ENCODE results near the gene C1orf21. TPM values are rescaled to one million over a fixed set of nuclear protein-coding genes. Genes with fewer than 3 reads are reported as not detected.
A peak's percentile ranks its signal among the peaks of the same experiment; 100 is the strongest.

C1orf21 gene
- total RNA-seq, 2 donors from 2014 or later: 3.0 to 4.6 TPM

GRCh38 chr1:184389446-184389845 is 2.6 kb downstream of the C1orf21 start:
- H3K4me1 Mint-ChIP-seq (ENCODE audit: low read depth): peaks cover 20% of the 10 kb centered on the region
- ATAC-seq (replicated peaks in 1 of 2): no peak
- H3K9me3 Mint-ChIP-seq: no peaks in the 10 kb centered on the region
- peaks cover 0 to 3% of the 10 kb centered on the region in 2 donors for H3K36me3 Mint-ChIP-seq (ENCODE audit: insufficient read depth in 2 of 2)
- H3K4me3 Mint-ChIP-seq: no peak overlapping the region
- no peak overlapping the region for H3K27ac Mint-ChIP-seq
- H3K27me3 Mint-ChIP-seq (ENCODE audit: low read depth): peaks cover 56% of the 10 kb centered on the region
- DNase-seq: no peak

- ATAC-seq (replicated peaks in 1 of 2) (no peak), DNase-seq (no peak)
- H3K27ac Mint-ChIP-seq: no peak overlapping the region
- peaks cover 0 to 3% of the 10 kb centered on the region in 2 donors for H3K36me3 Mint-ChIP-seq (ENCODE audit: insufficient read depth in 2 of 2)
- H3K27me3 Mint-ChIP-seq (ENCODE audit: low read depth): peaks cover 41% of the 10 kb centered on the region
- H3K4me3 Mint-ChIP-seq: no peak overlapping the region
- peaks cover 15% of the 10 kb centered on the region for H3K4me1 Mint-ChIP-seq (ENCODE audit: low read depth)
- no peaks in the 10 kb centered on the region for H3K9me3 Mint-ChIP-seq
These were observed 4.1 kb downstream of the C1orf21 start for GRCh38 chr1:184390889-184391288.

GRCh38 chr1:184392067-184392466 is 5.2 kb downstream of the C1orf21 start:
- H3K36me3 Mint-ChIP-seq (ENCODE audit: insufficient read depth in 2 of 2): peaks cover 0 to 3% of the 10 kb centered on the region in 2 donors
- H3K4me1 Mint-ChIP-seq (ENCODE audit: low read depth): peaks cover 12% of the 10 kb centered on the region
- H3K27me3 Mint-ChIP-seq (ENCODE audit: low read depth): peaks cover 43% of the 10 kb centered on the region
- ATAC-seq (replicated peaks in 1 of 2) (no peak), DNase-seq (no peak)
- no peak overlapping the region for H3K4me3 Mint-ChIP-seq
- no peaks in the 10 kb centered on the region for H3K9me3 Mint-ChIP-seq
- H3K27ac Mint-ChIP-seq: no peak overlapping the region

GRCh38 chr1:184392779-184393522 is 6.1 kb downstream of the C1orf21 start:
- Mint-ChIP-seq H3K27me3 (ENCODE audit: low read depth) (peaks cover 41% of the 10 kb centered on the region), H3K27ac (no peak overlapping the region), H3K9me3 (no peaks in the 10 kb centered on the region), H3K4me3 (no peak overlapping the region), H3K36me3 (ENCODE audit: insufficient read depth in 2 of 2) (peaks cover 0 to 1% of the 10 kb centered on the region in 2 donors), H3K4me1 (ENCODE audit: low read depth) (peaks cover 9% of the 10 kb centered on the region)
- no peak for ATAC-seq (replicated peaks in 1 of 2)
- DNase-seq: no peak

GRCh38 chr1:184393962-184394361 is 7.1 kb downstream of the C1orf21 start:
- H3K4me1 Mint-ChIP-seq (ENCODE audit: low read depth): no peaks in the 10 kb centered on the region

GRCh38 chr1:184395370-184395769 is 8.5 kb downstream of the C1orf21 start:
- Mint-ChIP-seq H3K9me3 (no peaks in the 10 kb centered on the region), H3K27me3 (ENCODE audit: low read depth) (peaks cover 22% of the 10 kb centered on the region), H3K4me1 (ENCODE audit: low read depth) (no peaks in the 10 kb centered on the region), H3K4me3 (no peak overlapping the region), H3K36me3 (ENCODE audit: insufficient read depth in 2 of 2) (no peaks in the 10 kb centered on the region), H3K27ac (no peak overlapping the region)
- DNase-seq: no peak
- ATAC-seq (replicated peaks in 1 of 2): no peak

More at GRCh38 chr1:184393962-184394361, 7.1 kb downstream of the C1orf21 start:
- peak overlapping the region; percentile 7 for H3K27ac Mint-ChIP-seq
- ATAC-seq (replicated peaks in 1 of 2) (no peak), DNase-seq (no peak)
- no peak overlapping the region for H3K4me3 Mint-ChIP-seq
- no peaks in the 10 kb centered on the region for H3K9me3 Mint-ChIP-seq
- H3K36me3 Mint-ChIP-seq (ENCODE audit: insufficient read depth in 2 of 2): no peaks in the 10 kb centered on the region
- peaks cover 31% of the 10 kb centered on the region for H3K27me3 Mint-ChIP-seq (ENCODE audit: low read depth)

- H3K4me1 Mint-ChIP-seq (ENCODE audit: low read depth): no peaks in the 10 kb centered on the region
- DNase-seq (no peak), ATAC-seq (replicated peaks in 1 of 2) (peak in 1 of 2 donors; percentile 21)
- H3K9me3 Mint-ChIP-seq: no peaks in the 10 kb centered on the region
- H3K36me3 Mint-ChIP-seq (ENCODE audit: insufficient read depth in 2 of 2): no peaks in the 10 kb centered on the region
- peaks cover 18% of the 10 kb centered on the region for H3K27me3 Mint-ChIP-seq (ENCODE audit: low read depth)
- no peak overlapping the region for H3K4me3 Mint-ChIP-seq
- H3K27ac Mint-ChIP-seq: no peak overlapping the region
These were observed 9.2 kb downstream of the C1orf21 start for GRCh38 chr1:184395937-184396480.

GRCh38 chr1:184399192-184399847 is 12.5 kb downstream of the C1orf21 start:
- no peaks in the 10 kb centered on the region for H3K36me3 Mint-ChIP-seq (ENCODE audit: insufficient read depth in 2 of 2)
- H3K9me3 Mint-ChIP-seq: no peaks in the 10 kb centered on the region
- H3K4me1 Mint-ChIP-seq (ENCODE audit: low read depth): no peaks in the 10 kb centered on the region
- DNase-seq (no peak), ATAC-seq (replicated peaks in 1 of 2) (no peak)
- no peak overlapping the region for H3K27ac Mint-ChIP-seq
- H3K27me3 Mint-ChIP-seq (ENCODE audit: low read depth): peaks cover 11% of the 10 kb centered on the region
- H3K4me3 Mint-ChIP-seq: no peak overlapping the region

- H3K27ac Mint-ChIP-seq: no peak overlapping the region
- H3K36me3 Mint-ChIP-seq (ENCODE audit: insufficient read depth in 2 of 2): no peaks in the 10 kb centered on the region
- H3K9me3 Mint-ChIP-seq: no peaks in the 10 kb centered on the region
- H3K27me3 Mint-ChIP-seq (ENCODE audit: low read depth): peaks cover 5% of the 10 kb centered on the region
- H3K4me3 Mint-ChIP-seq: no peak overlapping the region
- ATAC-seq (replicated peaks in 1 of 2) (no peak), DNase-seq (no peak)
- no peaks in the 10 kb centered on the region for H3K4me1 Mint-ChIP-seq (ENCODE audit: low read depth)
These were observed 17.3 kb downstream of the C1orf21 start for GRCh38 chr1:184403961-184404726.

- Mint-ChIP-seq H3K4me3 (no peak overlapping the region), H3K27me3 (ENCODE audit: low read depth) (peaks cover 5% of the 10 kb centered on the region), H3K36me3 (ENCODE audit: insufficient read depth in 2 of 2) (no peaks in the 10 kb centered on the region), H3K27ac (no peak overlapping the region), H3K4me1 (ENCODE audit: low read depth) (no peaks in the 10 kb centered on the region), H3K9me3 (no peaks in the 10 kb centered on the region)
- ATAC-seq (replicated peaks in 1 of 2) (no peak), DNase-seq (no peak)
These were observed 17.8 kb downstream of the C1orf21 start for GRCh38 chr1:184404727-184405027.

GRCh38 chr1:184405094-184405800 is 18.4 kb downstream of the C1orf21 start:
- H3K27ac Mint-ChIP-seq: no peak overlapping the region
- no peaks in the 10 kb centered on the region for H3K9me3 Mint-ChIP-seq

GRCh38 chr1:184405801-184406142 is 18.9 kb downstream of the C1orf21 start:
- H3K9me3 Mint-ChIP-seq: no peaks in the 10 kb centered on the region
- no peaks in the 10 kb centered on the region for H3K4me1 Mint-ChIP-seq (ENCODE audit: low read depth)
- ATAC-seq (replicated peaks in 1 of 2): no peak
- no peaks in the 10 kb centered on the region for H3K36me3 Mint-ChIP-seq (ENCODE audit: insufficient read depth in 2 of 2)
- H3K27me3 Mint-ChIP-seq (ENCODE audit: low read depth): no peaks in the 10 kb centered on the region
- DNase-seq: no peak
- H3K27ac Mint-ChIP-seq: no peak overlapping the region
- no peak overlapping the region for H3K4me3 Mint-ChIP-seq

More at GRCh38 chr1:184405094-184405800, 18.4 kb downstream of the C1orf21 start:
- Mint-ChIP-seq H3K4me1 (ENCODE audit: low read depth) (no peaks in the 10 kb centered on the region), H3K4me3 (no peak overlapping the region), H3K27me3 (ENCODE audit: low read depth) (peaks cover 4% of the 10 kb centered on the region), H3K36me3 (ENCODE audit: insufficient read depth in 2 of 2) (no peaks in the 10 kb centered on the region)
- no peak for ATAC-seq (replicated peaks in 1 of 2)
- DNase-seq: no peak

- DNase-seq (no peak), ATAC-seq (replicated peaks in 1 of 2) (no peak)
- Mint-ChIP-seq H3K4me3 (no peak overlapping the region), H3K27me3 (ENCODE audit: low read depth) (no peaks in the 10 kb centered on the region), H3K27ac (no peak overlapping the region), H3K9me3 (no peaks in the 10 kb centered on the region), H3K36me3 (ENCODE audit: insufficient read depth in 2 of 2) (no peaks in the 10 kb centered on the region), H3K4me1 (ENCODE audit: low read depth) (no peaks in the 10 kb centered on the region)
These were observed 19.6 kb downstream of the C1orf21 start for GRCh38 chr1:184406479-184406878.
